Stimulated activated CD4-positive, alpha-beta T cell treated with anti-CD3 and anti-CD28 coated beads, TNF-alpha, amount 100 ng/mL, for 24 hours (primary cell): ENCODE data around the gene ZDHHC21.
"Not testable (repeated sequence)": the region's sequence is repeated elsewhere in the genome, so short reads cannot be mapped to it uniquely, and the experiment has no call there.

Source experiments
- DNase-seq, 3 experiments: peaks; one replicate each; pipeline ENCODE4 v3.0.0-alpha.2; 2020; ENCODE audit warnings: low read depth in 3 of 3

ZDHHC21 gene

DNA sequence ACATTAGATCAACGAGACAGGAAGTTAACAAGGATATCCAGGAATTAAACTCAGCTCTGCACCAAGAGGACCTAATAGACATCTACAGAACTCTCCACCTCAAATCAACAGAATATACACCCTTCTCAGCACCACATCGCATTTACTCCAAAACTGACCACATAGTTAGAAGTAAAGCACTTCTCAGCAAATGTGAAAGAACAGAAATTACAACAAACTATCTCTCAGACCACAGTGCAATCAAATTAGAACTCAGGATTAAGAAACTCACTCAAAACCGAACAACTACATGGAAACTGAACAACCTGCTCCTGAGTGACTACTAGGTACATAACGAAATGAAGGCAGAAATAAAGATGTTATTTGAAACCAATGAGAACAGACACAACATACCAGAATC lies 10.6 kb downstream of the ZDHHC21 start:
- DNase-seq, result not testable (repeated sequence)

DNA sequence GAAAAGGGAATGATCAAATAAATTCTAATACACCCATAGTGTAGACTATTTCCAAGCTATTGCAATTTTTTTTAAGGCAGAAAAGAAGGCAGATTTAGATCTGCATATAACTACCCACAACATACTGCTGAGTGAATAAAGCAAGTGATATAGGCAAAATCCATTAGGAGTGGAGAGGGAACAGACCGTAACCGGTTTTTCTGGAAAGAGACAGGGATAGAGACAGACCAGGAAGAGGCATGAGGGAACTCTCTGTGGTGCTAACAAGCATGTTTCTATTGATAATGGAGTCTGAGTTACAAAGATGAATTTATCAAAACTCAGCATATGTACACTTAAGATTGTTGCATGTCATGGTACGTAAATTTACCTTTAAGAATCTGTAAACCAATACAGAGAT lies 14.5 kb downstream of the ZDHHC21 start:
- no peak for DNase-seq

DNA sequence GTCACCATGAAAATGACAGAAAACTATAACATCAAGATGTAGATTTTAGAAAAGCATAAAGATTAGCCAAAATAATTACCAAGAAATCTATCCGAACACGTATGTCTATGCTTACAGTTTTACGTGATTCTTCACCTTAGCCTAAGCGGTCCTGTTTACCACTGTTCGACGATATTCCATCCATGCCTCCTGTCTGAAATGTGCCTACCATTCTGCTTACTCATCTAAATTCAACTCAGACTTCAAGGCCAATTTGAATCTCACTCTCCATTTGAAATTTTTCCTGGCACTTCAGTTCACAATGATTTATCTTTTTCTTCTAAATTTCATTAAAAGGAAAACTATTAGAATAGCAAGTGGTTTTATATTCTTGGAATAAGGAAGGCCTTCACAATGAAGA lies 15.4 kb downstream of the ZDHHC21 start:
- no peak for DNase-seq

DNA sequence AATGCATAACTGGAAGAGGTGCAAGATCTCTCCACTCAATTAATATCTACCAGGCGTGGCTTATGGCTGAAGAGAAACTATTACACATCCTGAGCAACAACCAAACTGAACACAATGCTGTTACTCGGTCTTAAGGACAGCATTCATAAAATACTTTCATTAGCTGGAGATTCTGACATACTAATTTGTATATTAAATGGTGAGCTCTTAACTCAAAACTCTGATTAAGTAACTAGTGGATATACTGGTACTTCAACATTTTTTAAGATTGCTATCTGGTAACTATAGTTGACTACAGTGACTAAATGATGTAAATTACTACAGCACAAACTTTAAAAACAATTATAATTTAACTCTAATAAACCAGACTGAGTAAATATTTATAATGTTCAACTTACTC lies 15.8 kb downstream of the ZDHHC21 start:
- DNase-seq, result no peak

DNA sequence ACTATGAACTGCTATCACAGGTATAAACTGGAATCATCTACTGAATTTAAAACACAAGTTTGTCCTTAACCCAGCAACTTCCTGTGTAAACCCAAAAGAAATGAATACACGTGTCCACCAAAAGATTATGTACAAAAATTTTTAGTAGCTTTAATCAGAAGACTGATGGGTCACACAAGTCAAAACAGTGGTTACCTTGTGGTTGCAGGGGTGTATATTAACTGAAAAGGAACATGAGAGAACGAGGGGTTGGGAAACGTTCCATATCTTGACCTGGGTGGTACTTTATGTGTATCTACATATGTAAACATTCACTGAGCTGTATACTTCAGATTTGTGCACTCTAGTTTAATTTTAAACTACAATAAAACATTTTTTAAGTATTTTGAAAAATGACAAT lies 18.6 kb downstream of the ZDHHC21 start:
- DNase-seq, result no peak

DNA sequence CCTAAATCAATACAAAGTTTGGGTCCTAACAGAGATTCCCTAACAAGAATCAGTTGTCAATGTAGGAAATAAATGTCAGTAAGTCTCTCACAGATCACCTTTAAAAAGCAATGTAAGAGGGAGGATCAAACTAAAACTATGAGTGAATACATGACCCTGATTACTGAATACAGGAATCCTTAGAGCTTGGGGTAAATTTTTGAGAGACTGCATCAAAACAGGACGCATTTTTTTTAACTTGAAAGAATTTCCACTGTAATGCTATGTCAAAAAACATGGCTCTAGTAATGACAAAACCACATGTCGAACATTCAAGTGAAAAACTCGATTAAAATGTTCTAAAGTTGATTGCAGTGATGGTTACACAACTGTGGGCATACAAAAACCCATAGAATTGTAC lies 21.9 kb downstream of the ZDHHC21 start:
- no peak for DNase-seq

DNA sequence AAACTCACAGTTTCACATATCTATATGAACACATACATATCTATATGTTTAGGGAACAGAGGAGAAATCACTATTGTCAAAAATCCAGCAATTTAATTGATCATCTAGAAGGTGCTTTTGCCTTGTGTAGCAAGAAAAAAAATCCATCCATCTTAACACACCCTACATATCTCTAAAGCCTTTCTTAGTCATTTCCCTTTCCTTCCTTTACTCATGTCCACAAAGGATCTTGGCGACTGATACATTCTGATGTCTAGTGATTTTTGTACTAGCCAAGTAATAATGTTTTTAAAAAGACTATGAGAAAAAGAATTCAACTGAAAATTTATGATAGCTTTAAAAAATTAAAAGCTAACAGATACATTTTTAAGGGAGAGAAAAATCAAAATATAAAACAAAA lies 22.5 kb downstream of the ZDHHC21 start:
- no peak for DNase-seq

DNA sequence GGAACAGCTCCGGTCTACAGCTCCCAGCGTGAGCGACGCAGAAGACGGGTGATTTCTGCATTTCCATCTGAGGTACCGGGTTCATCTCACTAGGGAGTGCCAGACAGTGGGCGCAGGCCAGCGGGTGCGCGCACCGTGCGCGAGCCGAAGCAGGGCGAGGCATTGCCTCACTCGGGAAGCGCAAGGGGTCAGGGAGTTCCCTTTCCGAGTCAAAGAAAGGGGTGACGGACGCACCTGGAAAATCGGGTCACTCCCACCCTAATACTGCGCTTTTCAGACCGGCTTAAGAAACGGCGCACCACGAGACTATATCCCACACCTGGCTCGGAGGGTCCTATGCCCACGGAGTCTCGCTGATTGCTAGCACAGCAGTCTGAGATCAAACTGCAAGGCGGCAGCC lies 29.2 kb downstream of the ZDHHC21 start:
- not testable (repeated sequence) for DNase-seq

DNA sequence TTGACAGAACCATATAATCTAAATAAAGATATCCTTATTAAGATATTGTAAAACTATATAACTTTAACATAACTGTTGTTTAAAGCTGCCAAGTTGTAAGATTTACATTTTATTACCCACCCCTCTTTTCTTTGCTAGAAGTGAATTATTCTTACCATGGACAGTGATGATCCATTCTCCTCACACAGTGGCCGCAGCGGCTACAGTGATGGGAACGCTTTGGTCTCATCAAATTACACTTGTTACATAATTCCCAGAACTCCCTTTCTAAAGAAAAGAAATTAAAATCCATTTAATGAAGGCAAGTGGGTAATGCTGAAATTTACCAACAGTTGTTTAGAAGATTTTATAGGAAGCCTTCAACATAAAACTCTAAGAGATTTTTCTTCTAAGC lies 31.2 kb downstream of the ZDHHC21 start:
- no peak for DNase-seq

DNA sequence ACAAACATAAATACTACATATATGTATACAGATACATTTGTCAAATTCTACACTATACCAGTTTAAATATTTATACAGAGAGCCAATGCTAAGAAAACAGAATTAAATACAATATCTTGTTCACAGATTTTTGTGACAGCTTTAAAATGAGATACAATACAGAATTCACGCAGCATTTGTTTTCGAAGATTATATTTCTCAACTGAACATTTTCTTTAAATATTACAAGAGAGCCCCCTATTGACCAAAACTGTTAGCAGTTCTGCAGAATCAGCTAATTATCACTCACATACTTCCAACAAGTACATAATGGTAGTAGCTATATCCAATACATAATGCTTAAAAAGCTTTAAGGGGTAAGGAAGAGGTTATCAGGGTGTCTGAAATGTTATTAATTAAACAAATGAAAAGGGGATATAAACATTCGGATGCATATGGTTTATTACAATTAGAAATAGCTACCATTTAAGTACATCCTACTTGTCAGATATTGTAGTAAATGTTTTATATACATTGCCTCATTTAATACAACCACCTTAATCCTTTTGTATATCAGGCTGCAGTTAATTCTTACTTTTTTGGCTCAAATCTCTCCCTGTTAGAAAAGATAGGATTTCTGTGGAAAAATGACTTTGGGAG lies 31.7 kb downstream of the ZDHHC21 start:
- DNase-seq, result no peak

DNA sequence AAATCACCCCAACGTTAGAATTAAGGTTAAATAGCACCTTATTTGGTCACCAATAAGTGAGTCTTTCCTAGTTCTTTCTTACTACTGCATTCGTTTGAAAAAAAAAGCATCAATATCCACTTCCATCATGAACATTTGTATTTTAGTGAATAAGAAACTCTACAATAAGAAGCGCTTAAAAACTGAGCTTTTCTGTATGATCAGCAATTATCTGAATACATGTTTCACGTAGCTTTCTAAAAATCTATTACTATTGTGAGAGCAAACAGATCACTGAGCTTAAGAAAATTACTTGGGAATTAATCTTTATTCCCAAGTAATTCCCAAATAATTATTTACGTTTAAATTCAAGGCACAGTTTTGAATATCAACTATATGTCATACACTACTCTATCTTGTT lies 32.5 kb downstream of the ZDHHC21 start:
- DNase-seq, result no peak

DNA sequence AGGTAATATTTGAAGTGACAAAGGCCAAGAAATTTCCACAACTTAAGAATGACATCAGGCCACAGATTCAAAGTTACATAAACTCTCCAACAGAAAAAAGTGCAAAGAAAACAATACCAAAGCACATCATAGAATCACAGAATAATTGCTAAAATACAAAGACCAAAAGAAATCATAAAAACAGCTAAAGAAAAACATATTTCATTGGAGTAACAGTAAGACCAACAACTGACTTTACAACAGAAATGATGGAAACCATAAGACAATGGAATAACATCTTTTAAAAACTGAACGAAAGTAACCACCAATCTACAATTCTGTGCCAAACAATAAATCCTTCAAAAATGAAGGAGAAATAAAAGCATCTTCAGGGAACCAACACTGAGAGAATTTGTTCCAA lies 38.3 kb downstream of the ZDHHC21 start:
- no peak for DNase-seq

DNA sequence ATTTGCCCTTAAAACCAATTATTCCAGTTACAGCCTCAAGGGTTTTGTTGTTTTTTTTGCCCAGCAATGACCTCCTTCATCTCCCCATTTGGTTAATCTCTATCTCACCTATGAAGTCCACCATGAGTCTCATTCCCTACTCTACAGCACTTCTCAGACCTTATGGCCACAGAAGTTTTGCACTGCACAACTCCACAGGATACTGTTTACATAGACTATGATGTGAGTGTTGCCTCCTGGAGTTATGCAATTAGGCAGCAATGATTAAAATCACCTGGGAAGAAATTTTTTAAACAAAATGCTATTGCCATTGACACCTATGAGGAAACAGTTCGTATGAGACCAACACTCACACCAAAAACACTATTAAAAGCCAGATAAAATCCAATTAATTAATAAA lies 39.7 kb downstream of the ZDHHC21 start:
- DNase-seq, result no peak

DNA sequence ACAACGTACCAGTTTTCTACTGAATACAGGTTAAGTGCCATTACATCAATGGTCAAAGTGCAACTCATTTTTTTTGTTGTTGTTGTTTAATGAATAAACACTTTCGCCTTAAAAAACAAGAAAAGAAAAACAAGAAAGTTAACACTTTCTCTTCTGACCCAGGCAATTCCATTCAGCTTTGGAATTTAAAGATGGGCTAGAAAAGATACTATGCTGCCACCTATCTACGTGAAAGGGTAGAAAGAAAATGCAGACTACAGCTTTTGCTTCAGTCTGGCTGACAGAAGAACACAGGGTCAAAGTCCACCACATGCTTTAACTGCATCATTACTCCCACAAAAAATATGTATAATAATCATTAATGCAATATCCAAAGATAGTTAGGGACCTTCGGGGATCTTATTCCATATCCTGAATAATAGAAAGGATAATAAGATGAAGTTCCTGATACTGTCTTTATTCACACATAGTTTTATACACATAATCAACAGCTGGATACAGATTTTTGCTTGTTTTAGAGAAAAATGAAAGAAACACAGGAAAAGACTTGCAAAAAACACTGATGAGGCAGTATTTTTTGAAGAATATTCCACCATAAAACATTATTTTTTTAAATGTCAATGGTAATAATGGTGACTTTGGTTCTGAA lies 40.4 kb downstream of the ZDHHC21 start:
- no peak for DNase-seq

DNA sequence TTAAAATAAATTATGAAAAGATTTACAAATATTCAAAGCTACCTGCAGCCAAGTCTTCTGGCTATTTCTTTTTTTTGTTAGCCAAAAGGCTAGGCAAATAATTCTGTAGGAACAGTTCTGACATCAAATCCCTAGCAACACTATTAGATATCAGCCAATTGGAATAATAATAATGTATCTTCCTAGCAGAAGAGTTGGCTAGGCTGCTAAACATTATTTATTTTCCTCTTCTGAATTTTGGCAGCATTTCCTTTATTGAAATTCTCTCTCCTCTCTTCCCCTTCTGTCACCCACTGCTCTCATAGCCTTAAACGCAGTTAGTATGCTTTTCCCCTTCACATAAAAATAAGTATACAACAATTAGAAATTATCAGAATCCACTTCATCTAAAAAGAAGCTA lies 42.6 kb downstream of the ZDHHC21 start:
- no peak for DNase-seq

DNA sequence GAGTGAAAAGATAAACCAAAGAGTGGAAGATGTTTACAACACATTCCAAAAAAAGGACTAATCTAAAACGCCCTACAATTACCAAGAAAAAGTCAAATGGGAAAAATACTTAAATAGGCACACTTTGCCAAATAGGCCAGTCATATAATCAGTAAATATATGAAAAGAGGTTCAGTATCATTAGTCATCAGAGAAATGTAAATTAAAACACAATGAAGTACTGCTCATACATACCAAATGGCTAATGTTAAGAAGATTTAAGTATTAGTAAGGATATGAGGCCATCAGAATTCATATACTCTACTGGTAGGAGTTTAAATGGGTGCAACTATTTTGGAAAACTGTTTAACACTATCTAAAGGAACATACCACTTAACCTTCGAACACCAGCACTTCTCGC lies 47.6 kb downstream of the ZDHHC21 start:
- no peak for DNase-seq

DNA sequence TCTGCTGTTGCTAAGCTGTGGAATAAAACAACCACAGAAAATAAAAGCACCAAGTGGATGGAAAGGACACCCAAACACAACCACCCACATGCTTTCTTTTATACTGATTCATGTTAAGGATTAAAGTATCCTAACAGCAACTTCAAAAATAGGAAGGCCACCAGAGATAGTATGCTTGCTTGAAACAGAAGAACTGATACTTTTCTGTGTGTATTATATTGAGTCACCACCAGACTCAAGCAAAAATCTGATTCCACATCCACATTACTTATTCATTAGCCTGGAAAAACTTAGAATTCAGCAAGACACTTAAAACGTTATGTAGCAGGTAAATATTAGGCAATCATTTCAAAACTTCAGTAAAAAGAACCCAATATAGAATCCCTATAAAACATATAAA lies 52.3 kb downstream of the ZDHHC21 start:
- DNase-seq, result no peak

DNA sequence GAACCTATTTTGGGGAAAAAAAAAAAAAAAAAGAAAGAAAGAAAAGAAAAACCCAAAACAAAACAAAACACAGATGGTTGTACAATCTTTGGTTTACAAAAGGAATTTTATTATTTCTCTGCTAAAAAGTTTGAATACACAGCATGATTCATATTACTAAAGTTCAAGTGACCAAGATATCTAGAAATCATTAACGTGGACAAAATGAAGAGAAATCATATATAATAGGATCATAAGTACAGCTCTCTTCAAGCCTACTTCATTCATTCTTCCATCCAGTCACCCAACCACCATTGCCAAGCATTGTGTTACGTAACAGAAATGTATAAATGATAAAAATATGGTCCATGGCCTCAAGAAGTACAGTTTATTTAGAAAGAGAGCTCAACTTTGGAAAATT lies 52.9 kb downstream of the ZDHHC21 start:
- no peak for DNase-seq

DNA sequence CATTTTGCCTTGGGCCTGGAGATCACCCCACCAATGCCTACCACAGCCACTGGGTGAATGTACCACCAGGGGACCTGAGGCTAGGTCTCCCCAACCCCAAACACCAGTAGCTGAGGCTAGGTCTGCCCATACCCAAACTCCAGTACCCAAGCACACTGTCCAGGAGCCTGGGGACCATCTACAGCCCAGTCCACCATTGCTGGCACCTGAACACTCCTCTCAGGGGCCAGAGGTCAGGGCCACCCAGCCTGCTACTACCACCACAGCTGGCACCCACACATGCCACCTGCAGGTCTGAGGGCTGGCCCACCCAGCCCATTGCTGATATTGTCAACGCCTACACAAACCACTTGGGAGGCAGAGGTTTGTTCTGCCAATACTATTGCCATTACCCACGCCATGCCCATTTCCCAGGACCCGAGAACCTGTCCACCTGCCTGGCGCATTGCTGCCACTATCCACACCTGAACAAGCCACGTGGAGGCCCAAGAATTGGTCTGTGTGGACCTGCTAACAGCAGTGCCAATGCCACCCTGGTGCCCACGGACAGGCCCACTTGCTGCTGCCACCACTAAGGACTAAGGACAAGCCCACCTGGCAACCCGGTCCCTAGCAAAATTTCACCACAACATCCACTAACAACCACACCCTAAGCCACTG lies 59.2 kb downstream of the ZDHHC21 start:
- DNase-seq, result no peak

DNA sequence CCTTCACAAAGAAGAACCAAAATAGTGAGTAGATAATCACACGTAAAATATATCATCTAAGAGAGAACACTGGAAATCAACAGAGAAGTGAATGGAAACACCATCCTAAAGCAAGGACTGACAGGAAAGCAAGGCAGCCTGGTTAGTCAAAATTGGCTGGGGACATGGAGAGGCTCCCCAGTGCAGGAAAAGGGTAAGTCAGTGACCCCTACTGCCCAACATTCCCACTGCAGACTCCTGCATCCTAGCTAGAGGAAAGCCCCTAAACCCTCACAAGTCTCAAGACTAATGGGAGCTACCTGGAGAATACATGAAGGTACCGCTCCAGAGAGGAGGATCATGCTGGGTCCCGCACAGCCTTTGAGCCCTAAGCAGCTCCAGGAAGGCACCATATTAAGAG lies 60.1 kb downstream of the ZDHHC21 start:
- DNase-seq, result no peak

DNA sequence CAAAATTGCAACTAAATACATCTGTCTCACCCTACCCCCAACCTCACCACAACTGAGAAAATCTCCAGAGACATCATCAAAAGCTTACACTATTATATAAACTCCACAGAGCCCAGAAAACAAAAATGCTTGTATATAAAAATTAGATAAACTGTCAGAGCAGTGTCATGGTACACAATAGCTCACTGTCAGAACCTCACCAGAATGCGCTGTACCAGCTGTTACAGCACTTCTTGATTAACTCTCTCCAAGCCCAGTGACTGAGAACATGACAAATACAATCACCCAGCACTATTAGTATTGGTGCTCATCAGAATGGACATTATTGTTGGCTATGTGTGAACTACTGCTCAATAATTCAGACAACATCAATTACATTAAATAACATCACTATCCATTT lies 65.7 kb downstream of the ZDHHC21 start:
- no peak for DNase-seq

DNA sequence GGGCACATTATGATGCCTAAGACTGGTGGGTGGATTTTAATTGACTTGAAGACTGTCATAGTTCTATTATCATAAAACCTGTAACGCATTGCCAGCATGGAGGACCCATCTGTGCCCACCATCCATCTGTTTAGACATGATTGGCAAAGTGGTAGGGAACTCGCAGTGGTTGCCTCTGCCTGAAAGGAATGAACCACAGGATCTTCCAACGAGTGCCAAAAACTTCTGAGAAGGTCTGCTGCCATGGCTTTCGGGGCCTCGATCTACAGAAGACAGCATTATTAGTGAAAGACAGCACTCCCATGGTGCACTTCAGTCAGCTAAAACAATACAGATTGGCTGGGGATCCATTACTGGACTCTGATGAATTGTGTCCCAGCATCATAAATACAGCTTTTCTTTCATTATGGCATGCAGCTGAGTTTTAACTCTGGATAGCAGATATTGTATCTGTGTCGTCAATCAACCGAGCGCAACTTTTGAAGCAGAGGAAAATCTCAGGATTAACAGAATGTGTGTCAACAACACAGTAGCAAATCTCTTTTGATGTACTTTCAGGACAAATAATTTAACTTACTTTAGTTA lies 74.3 kb downstream of the ZDHHC21 start:
- DNase-seq, result no peak
